ENCODE data around the gene MAPKBP1.

GRCh38 chr15:41756198-41756597 is 18.1 kb upstream of the MAPKBP1 start:
- no peak for TF ChIP-seq EP300 (IDR thresholded peaks at IDR 0.05)
- no peak for TF ChIP-seq CTCF (IDR thresholded peaks at IDR 0.05)
- no peak for TF ChIP-seq POLR2A (IDR thresholded peaks at IDR 0.05)
